WTC11 (cell line): Measurements from ENCODE around the gene MTCL1. TPM values are rescaled to one million over a fixed set of nuclear protein-coding genes. Genes with fewer than 3 reads are reported as not detected.

Experiments
- ATAC-seq: fragments of 200-7000 bp; cut with Tn5 transposase; 2 replicates; pipeline ENCODE4 v1.10.0; 2021; ENCODE audit warnings: mild to moderate bottlenecking, moderate library complexity
- CTCF ChIA-PET: fragments of 300-600 bp; sonication (Branson Sonifier 250); formaldehyde crosslinking; loops from one replicate; lab custom pipeline; 2021; ENCODE audit warnings: antibody characterized with exemption; lab: Charles Lee
- POLR2A ChIA-PET: fragments of 350-600 bp; sonication (Branson Sonifier 250); formaldehyde crosslinking; loops from one replicate; lab custom pipeline; 2021; ENCODE audit warnings: antibody characterized with exemption; lab: Charles Lee
- DNase-seq: peaks from one replicate; pipeline ENCODE4 v3.0.0; 2021; ENCODE audit warnings: low spot score
- H3K27ac Mint-ChIP-seq: 2 replicates; pipeline ENCODE4 v1.8.0; 2021; ENCODE audit warnings: mixed read lengths
- H3K27me3 Mint-ChIP-seq: 2 replicates; pipeline ENCODE4 v1.8.0; 2021; ENCODE audit warnings: low read depth, mild to moderate bottlenecking, moderate library complexity, mixed read lengths
- H3K36me3 Mint-ChIP-seq: 2 replicates; pipeline ENCODE4 v1.8.0; 2021; ENCODE audit warnings: mixed read lengths
- H3K4me1 Mint-ChIP-seq: 2 replicates; pipeline ENCODE4 v1.8.0; 2022; ENCODE audit warnings: mixed read lengths
- H3K4me3 Mint-ChIP-seq: 2 replicates; pipeline ENCODE4 v1.8.0; 2021; ENCODE audit warnings: mild to moderate bottlenecking, moderate library complexity, mixed read lengths
- H3K9me3 Mint-ChIP-seq: 2 replicates; pipeline ENCODE4 v1.8.0; 2021; ENCODE audit warnings: mixed read lengths
- ESRRA ChIP-seq: sonication (generic); formaldehyde crosslinking; IDR thresholded peaks from 2 replicates; pipeline ENCODE4 v1.8.1; 2022; ENCODE audit warnings: mild to moderate bottlenecking, missing genetic modification reagents, borderline replicate concordance
- FOXK1 ChIP-seq: sonication (generic); formaldehyde crosslinking; IDR thresholded peaks from 2 replicates; pipeline ENCODE4 v1.8.0; 2022; ENCODE audit warnings: mild to moderate bottlenecking, moderate library complexity, missing genetic modification reagents
- FOXP1 ChIP-seq: sonication (generic); formaldehyde crosslinking; IDR thresholded peaks from 2 replicates; pipeline ENCODE4 v1.8.0; 2022; ENCODE audit warnings: missing genetic modification reagents, mild to moderate bottlenecking, moderate library complexity, borderline replicate concordance
- GRHL2 ChIP-seq: fragments of 250-450 bp; sonication (Bioruptor Pico); IDR thresholded peaks from 2 replicates; pipeline ENCODE4 v1.8.0; 2022; ENCODE audit warnings: mild to moderate bottlenecking, moderate library complexity; ENCODE audit not compliant: insufficient replicate concordance, severe bottlenecking
- JUN ChIP-seq: sonication (generic); formaldehyde crosslinking; IDR thresholded peaks from 2 replicates; pipeline ENCODE4 v1.8.0; 2023; ENCODE audit warnings: mild to moderate bottlenecking, missing genetic modification reagents
- MXD4 ChIP-seq: fragments of 250-450 bp; sonication (Bioruptor Pico); IDR thresholded peaks from 2 replicates; pipeline ENCODE4 v1.8.0; 2021; ENCODE audit warnings: mild to moderate bottlenecking, moderate library complexity, borderline replicate concordance
- NFATC4 ChIP-seq: fragments of 250-450 bp; sonication (Bioruptor Pico); IDR thresholded peaks from 2 replicates; pipeline ENCODE4 v1.9.0; 2021; ENCODE audit warnings: mild to moderate bottlenecking
- NR3C1 ChIP-seq: sonication (generic); formaldehyde crosslinking; conservative IDR thresholded peaks from 2 replicates; pipeline ENCODE4 v1.8.1; 2023; ENCODE audit warnings: low read depth, mild to moderate bottlenecking, missing genetic modification reagents
- RELA ChIP-seq: sonication (generic); formaldehyde crosslinking; IDR thresholded peaks from 2 replicates; pipeline ENCODE4 v1.8.1; 2022; ENCODE audit warnings: missing genetic modification reagents, mild to moderate bottlenecking, borderline replicate concordance
- TP53 ChIP-seq: sonication (generic); formaldehyde crosslinking; IDR thresholded peaks from 2 replicates; pipeline ENCODE4 v1.8.1; 2023; ENCODE audit warnings: mild to moderate bottlenecking, missing genetic modification reagents
- USF2 ChIP-seq: sonication (generic); formaldehyde crosslinking; IDR thresholded peaks from 2 replicates; pipeline ENCODE4 v1.8.1; 2023; ENCODE audit warnings: mild to moderate bottlenecking, missing genetic modification reagents, moderate library complexity
- ZBTB43 ChIP-seq: sonication (generic); formaldehyde crosslinking; IDR thresholded peaks from 2 replicates; pipeline ENCODE4 v1.8.1; 2023; ENCODE audit warnings: mild to moderate bottlenecking, missing genetic modification reagents
- ZNF121 ChIP-seq: sonication (generic); formaldehyde crosslinking; IDR thresholded peaks from 2 replicates; pipeline ENCODE4 v1.8.0; 2023; ENCODE audit warnings: missing genetic modification reagents
- ZNF317 ChIP-seq: sonication (generic); formaldehyde crosslinking; IDR thresholded peaks from 2 replicates; pipeline ENCODE4 v1.8.1; 2023; ENCODE audit warnings: low read depth, mild to moderate bottlenecking, moderate library complexity, missing genetic modification reagents, borderline replicate concordance
- ZNF423 ChIP-seq: fragments of 250-450 bp; sonication (Bioruptor Pico); IDR thresholded peaks from 2 replicates; pipeline ENCODE4 v2.1.2; 2022; ENCODE audit warnings: mild to moderate bottlenecking, moderate library complexity
- total RNA-seq: library from RNA; stranded (reverse); gene quantifications from 3 replicates; pipeline ENCODE4 v1.2.3, GENCODE V29; 2021
- TF ChIP-seq, protein P1 (sequence below): sonication (generic); formaldehyde crosslinking; IDR thresholded peaks from 2 replicates; pipeline ENCODE4 v1.8.1; 2023; ENCODE audit warnings: mild to moderate bottlenecking, moderate library complexity, missing genetic modification reagents
- TF ChIP-seq, protein P2 (sequence below): fragments of 250-450 bp; sonication (Bioruptor Pico); IDR thresholded peaks from 2 replicates; pipeline ENCODE4 v2.1.2; 2022; ENCODE audit warnings: mild to moderate bottlenecking, moderate library complexity
- TF ChIP-seq, protein P3 (sequence below): sonication (generic); formaldehyde crosslinking; IDR thresholded peaks from 2 replicates; pipeline ENCODE4 v1.8.0; 2022; ENCODE audit warnings: missing genetic modification reagents
- TF ChIP-seq, protein P4 (sequence below): sonication (generic); formaldehyde crosslinking; IDR thresholded peaks from 2 replicates; pipeline ENCODE4 v1.8.1; 2023; ENCODE audit warnings: mild to moderate bottlenecking, missing genetic modification reagents, moderate library complexity

Gene MTCL1
- total RNA-seq, 1 experiment from 2014 or later = 64.3 TPM

GRCh38 chr18:8783994-8784530, 78.7 kb downstream of the MTCL1 start (continued):
- no peak for TF ChIP-seq ZNF121 (CRISPR knock-in tag)
- TF ChIP-seq, protein P1, sequence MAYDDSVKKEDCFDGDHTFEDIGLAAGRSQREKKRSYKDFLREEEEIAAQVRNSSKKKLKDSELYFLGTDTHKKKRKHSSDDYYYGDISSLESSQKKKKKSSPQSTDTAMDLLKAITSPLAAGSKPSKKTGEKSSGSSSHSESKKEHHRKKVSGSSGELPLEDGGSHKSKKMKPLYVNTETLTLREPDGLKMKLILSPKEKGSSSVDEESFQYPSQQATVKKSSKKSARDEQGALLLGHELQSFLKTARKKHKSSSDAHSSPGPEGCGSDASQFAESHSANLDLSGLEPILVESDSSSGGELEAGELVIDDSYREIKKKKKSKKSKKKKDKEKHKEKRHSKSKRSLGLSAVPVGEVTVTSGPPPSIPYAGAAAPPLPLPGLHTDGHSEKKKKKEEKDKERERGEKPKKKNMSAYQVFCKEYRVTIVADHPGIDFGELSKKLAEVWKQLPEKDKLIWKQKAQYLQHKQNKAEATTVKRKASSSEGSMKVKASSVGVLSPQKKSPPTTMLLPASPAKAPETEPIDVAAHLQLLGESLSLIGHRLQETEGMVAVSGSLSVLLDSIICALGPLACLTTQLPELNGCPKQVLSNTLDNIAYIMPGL (CRISPR knock-in tag) = no peak
- TF ChIP-seq USF2 = no peak
- no peak for TF ChIP-seq MXD4 (CRISPR knock-in tag)
- TF ChIP-seq, protein P2, sequence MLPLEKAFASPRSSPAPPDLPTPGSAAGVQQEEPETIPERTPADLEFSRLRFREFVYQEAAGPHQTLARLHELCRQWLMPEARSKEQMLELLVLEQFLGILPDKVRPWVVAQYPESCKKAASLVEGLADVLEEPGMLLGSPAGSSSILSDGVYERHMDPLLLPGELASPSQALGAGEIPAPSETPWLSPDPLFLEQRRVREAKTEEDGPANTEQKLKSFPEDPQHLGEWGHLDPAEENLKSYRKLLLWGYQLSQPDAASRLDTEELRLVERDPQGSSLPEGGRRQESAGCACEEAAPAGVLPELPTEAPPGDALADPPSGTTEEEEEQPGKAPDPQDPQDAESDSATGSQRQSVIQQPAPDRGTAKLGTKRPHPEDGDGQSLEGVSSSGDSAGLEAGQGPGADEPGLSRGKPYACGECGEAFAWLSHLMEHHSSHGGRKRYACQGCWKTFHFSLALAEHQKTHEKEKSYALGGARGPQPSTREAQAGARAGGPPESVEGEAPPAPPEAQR (CRISPR knock-in tag) = no peak

- H3K27ac Mint-ChIP-seq = peak overlapping the region; percentile 78
- H3K4me3 Mint-ChIP-seq = no peak overlapping the region
- no peaks in the 10 kb centered on the region for H3K27me3 Mint-ChIP-seq
- DNase-seq = no peak
- ChIA-PET CTCF (interaction anchor here (1.5 kb wide), 1 partner anchor 197 kb away, joined by 3 read pairs; no protein-coding TSS in a partner anchor), POLR2A (no interaction called here)
- 0 out of 2 replicates have a peak, but pooled peaks have one; percentile 24 for TF ChIP-seq RELA (CRISPR knock-in tag)
- no peak for TF ChIP-seq ZNF423 (CRISPR knock-in tag)
- TF ChIP-seq, all 79 proteins: peak for 1
- H3K4me1 Mint-ChIP-seq = peaks cover 21% of the 10 kb centered on the region
- peaks cover 47% of the 10 kb centered on the region for H3K36me3 Mint-ChIP-seq
- ATAC-seq = no peak
- H3K9me3 Mint-ChIP-seq = no peaks in the 10 kb centered on the region
Observed at GRCh38 chr18:8785261-8785660, 79.9 kb downstream of the MTCL1 start.

DNA sequence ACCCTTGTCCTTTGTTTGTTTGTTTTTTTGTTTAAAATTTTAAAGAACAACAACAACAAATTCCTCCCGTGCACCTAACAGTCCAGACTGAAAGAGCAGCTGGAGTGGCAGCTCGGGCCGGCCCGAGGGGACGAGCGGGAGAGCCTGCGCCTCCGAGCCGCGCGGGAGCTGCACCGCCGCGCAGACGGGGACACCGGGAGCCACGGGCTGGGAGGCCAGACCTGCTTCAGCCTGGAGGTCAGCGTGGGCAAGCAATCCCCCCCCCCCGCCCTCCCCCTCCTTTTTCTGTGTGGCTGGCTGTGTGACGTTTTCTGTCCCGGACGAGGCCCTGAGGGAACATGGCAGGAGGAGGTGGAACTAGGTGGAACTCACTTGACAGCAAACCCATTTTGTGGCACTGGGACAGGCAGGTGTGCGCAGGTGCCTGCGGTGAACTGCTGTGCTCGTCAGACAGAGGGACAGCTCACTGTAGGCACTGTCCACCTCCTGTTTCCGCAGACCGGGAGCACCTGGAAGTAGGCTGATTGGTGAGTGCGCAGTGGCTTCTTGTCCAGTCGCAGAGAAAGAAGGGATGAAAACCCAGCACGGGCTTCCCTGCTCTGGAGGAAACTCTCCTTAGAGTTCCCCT, 80.6 kb downstream of the MTCL1 start:
- Mint-ChIP-seq H3K4me3 (no peak overlapping the region), H3K36me3 (peaks cover 47% of the 10 kb centered on the region), H3K27me3 (no peaks in the 10 kb centered on the region), H3K27ac (peak overlapping the region; percentile 80), H3K4me1 (peaks cover 26% of the 10 kb centered on the region), H3K9me3 (no peaks in the 10 kb centered on the region)
- DNase-seq (no peak), ATAC-seq (no peak)
- ChIA-PET CTCF (interaction anchor here (1.1 to 1.7 kb wide), 3 partner anchors 89 to 202 kb away, joined by 3 to 6 read pairs (median 3); no protein-coding TSS in a partner anchor), POLR2A (no interaction called here)
- TF ChIP-seq, protein P3, sequence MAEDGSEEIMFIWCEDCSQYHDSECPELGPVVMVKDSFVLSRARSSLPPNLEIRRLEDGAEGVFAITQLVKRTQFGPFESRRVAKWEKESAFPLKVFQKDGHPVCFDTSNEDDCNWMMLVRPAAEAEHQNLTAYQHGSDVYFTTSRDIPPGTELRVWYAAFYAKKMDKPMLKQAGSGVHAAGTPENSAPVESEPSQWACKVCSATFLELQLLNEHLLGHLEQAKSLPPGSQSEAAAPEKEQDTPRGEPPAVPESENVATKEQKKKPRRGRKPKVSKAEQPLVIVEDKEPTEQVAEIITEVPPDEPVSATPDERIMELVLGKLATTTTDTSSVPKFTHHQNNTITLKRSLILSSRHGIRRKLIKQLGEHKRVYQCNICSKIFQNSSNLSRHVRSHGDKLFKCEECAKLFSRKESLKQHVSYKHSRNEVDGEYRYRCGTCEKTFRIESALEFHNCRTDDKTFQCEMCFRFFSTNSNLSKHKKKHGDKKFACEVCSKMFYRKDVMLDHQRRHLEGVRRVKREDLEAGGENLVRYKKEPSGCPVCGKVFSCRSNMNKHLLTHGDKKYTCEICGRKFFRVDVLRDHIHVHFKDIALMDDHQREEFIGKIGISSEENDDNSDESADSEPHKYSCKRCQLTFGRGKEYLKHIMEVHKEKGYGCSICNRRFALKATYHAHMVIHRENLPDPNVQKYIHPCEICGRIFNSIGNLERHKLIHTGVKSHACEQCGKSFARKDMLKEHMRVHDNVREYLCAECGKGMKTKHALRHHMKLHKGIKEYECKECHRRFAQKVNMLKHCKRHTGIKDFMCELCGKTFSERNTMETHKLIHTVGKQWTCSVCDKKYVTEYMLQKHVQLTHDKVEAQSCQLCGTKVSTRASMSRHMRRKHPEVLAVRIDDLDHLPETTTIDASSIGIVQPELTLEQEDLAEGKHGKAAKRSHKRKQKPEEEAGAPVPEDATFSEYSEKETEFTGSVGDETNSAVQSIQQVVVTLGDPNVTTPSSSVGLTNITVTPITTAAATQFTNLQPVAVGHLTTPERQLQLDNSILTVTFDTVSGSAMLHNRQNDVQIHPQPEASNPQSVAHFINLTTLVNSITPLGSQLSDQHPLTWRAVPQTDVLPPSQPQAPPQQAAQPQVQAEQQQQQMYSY (CRISPR knock-in tag) = no peak
- TF ChIP-seq ZNF121 (CRISPR knock-in tag) (no peak), NR3C1 (no peak), ESRRA (CRISPR knock-in tag) (no peak), JUN (CRISPR knock-in tag) (no peak), ZBTB43 (CRISPR knock-in tag) (no peak), FOXP1 (CRISPR knock-in tag) (no peak), FOXK1 (no peak), TP53 (no peak), NFATC4 (CRISPR knock-in tag) (no peak), ZNF317 (no peak), GRHL2 (CRISPR knock-in tag) (no peak)
- TF ChIP-seq, protein P4, sequence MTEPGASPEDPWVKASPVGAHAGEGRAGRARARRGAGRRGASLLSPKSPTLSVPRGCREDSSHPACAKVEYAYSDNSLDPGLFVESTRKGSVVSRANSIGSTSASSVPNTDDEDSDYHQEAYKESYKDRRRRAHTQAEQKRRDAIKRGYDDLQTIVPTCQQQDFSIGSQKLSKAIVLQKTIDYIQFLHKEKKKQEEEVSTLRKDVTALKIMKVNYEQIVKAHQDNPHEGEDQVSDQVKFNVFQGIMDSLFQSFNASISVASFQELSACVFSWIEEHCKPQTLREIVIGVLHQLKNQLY (CRISPR knock-in tag) = no peak
